GM18858 (cell line): ENCODE data around the gene DPF3.

Experiments
- ATAC-seq: cut with Tn5 transposase; IDR thresholded peaks from one replicate; pipeline ENCODE4 v1.9.1; 2021; ENCODE audit not compliant: unreplicated experiment

DPF3 gene

GRCh38 chr14:72688990-72689671, 204.8 kb downstream of the DPF3 start:
- no peak for ATAC-seq

DNA sequence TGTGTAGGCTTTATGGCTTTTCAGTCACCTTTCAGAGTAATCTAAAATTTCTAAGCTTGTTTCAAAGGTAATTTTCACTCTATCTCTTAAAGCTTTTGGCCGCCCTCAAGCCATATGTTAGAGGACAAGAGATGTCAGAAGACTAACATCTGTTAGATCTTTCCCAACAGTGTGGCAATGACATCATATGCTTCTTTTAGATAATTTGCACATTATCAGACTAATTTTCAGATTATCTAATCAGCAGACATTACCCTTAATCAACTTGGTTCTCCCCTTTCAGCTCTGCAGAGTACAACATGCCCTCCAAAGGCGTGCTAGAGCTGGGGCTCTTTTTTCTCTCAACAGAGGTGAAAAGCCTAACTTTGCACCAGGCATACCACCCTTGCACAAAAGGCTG, 207.1 kb downstream of the DPF3 start:
- ATAC-seq, result no peak

DNA sequence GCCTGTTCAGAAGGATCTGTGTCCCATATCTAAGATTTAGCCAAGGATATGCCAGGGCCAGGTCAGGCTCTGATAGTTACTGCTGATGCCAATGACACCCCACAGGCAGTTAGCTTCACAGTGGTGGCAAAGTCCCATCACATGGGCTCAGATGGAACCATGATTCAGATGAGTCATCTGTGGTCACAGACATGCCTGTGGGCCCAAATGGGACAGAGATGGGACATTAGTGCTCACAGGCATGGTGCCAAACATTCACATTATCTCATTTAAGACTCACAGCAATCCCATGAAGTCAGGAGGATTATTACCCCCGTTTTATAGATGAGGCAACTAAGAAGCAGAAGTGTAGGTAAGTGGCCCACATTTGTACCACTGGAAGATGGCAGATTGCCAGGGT, 207.8 kb downstream of the DPF3 start:
- ATAC-seq, result no peak

DNA sequence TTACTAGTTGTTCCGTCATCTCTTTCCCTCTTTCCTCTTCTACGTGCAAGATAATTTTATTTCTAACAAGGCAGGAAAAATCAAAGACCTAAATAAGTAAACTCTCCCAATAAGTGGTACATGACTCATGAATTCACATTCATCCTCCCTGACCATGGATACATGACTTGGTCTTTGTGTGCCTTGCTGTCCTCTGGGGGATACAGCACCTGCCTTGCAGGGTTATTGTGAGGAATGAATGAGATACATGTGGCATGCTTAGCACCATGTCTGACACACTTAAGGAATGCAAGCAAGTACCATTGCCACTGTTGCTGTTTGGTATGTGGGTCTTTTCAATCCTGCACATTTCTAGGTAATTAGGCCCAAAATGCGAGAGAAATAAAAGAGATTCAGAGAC, 208.4 kb downstream of the DPF3 start:
- ATAC-seq, result no peak

- no peak for ATAC-seq
These were observed 210.1 kb downstream of the DPF3 start for GRCh38 chr14:72683787-72684186.

DNA sequence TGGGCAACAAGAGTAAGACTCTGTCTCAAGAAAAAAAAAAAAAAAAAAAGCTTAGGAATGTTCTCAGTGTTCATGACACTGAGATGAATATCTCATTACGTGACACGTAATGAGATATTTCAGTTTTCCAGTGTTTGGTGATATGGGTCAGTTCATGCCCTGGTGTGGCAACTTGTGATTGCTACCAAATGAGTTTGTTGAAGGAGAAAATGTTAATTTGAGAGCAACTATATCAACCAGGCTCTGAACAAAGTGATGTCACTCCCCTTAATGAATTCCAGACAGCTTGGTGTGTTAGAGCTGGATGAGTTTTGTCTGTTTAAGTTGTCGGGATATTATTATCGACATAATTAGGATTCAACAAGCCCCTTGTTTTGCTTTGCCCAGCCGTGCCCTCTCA, 211.7 kb downstream of the DPF3 start:
- ATAC-seq, result no peak

- ATAC-seq, result no peak
These were observed 212.9 kb downstream of the DPF3 start for GRCh38 chr14:72680853-72681640.

DNA sequence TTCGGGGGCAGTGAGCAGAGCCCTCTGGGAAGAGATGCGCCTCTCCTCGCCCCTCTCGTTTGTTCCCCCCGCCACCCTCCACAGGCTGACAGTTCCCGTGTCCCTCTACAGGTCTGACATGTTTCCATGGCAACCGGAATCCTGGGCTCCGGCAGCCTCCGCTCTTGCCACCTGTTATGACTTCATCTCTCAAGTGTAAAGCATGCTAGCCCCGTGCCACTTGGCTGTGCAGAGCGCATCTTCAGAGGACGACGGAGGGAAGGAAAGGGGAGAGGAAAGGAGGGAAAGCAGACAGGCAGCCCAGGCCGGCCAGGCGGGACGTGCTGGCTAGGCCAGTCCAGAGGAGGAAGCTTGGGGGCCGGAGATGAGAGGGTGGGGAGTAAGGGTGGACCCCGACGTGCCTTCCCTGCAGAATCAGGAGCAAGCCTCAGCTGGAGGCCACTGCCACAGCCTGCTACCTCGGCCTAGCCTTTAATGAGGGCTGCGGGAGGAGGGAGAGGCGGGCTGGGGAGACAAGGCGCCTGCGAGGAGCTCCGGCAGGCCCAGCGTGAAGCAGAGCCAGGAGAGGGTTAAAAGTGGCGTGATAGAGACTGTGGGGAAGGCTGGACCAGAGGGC, 214.3 kb downstream of the DPF3 start:
- ATAC-seq, result no peak

DNA sequence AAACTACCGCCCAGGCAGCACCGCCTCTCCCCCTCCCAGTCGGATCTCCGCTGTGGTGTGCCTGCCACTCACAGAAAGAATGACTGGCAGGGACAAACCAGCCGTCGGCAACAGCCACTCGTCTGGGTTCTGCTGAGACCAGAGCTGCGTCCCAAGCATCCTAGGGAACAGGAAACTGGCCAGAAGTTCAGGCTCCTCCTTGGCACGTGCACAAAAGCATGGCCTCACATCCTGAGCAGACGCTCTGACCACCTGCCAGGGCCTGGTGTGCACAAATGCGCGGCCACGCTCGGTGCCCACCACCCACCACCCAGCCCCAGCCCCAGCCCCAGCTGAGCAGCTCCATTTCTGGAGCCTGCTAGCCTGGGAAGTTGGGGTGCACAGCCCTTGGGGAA, 214.8 kb downstream of the DPF3 start:
- ATAC-seq, result no peak

GRCh38 chr14:72678356-72678755, 215.5 kb downstream of the DPF3 start:
- ATAC-seq, result no peak

DNA sequence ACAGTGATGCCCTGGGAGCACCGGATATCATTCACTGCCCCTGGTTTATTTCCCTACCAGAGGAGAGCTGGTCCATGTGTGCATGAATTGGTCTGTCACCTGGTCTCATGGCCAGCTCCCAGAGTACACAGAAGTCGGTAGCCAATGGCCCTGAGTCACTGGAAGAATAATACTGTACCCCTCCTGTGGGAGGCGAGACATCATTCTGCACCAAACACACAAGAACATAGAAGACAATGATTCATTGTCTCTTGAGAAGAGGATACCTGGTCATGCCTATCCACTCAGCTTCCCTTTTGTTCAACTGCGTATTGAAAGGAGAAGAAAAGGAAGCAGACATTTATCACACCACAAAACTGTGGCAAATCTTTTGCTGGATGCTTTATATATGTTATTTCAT, 216.2 kb downstream of the DPF3 start:
- no peak for ATAC-seq

DNA sequence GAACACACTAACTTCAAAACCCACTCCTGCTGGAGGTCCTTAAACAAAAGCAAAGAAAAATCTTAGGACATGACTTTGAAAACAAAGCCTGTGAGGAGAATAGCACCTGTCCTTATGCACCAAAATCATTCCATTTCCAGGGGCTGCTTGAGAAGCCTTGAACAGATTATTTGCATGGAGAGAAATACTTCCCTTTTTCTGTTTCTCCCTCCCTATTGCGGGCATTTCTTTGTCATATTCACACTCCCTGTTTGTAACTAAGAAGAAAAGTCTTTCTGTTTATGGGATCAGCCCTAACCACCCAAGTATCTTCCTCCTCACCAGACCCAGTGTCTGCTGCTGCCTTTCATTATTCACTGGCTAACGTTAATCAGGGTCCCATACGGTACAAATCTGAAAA, 218.8 kb downstream of the DPF3 start:
- ATAC-seq, result no peak

DNA sequence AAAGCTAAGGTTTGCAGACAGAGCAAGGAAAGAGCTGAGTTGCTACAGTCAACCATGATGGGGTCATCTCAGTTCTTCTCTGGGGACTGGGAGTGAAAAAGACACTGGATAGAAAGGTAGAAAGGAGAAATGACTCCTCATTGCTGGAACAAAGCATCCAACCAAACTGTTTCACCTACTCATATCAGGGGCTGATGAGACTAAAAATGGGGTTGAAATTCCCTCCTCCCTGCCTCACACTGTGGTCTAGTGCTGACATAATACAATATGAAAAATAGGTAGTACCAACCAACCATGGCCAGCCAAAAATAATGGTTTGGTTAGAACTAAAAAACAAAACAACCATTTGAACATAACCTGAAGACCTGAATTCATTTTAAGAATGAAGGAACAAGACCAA, 220.7 kb downstream of the DPF3 start:
- no peak for ATAC-seq

GRCh38 chr14:72666610-72667009, 227.3 kb downstream of the DPF3 start:
- no peak for ATAC-seq

- ATAC-seq, result no peak
These were observed 228.6 kb downstream of the DPF3 start for GRCh38 chr14:72665259-72665658.

DNA sequence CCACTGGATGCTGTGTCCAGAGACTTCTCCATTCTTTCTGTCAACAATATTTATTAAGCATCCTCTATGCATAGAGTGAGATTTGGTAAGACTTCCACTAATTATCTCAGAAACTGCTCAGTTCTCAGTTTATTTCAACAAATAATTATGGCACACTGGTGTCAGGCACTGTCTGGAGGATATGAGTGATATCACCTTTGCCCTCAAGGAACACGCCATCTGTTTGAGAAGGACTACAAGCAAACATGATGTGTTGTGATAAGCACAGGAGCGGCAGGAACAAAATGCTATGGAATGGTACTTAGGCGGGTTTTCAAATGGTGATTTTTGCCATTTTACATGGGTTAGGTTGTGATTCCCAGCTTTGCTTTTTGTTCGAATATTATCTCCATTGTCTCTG, 229.2 kb downstream of the DPF3 start:
- no peak for ATAC-seq

DNA sequence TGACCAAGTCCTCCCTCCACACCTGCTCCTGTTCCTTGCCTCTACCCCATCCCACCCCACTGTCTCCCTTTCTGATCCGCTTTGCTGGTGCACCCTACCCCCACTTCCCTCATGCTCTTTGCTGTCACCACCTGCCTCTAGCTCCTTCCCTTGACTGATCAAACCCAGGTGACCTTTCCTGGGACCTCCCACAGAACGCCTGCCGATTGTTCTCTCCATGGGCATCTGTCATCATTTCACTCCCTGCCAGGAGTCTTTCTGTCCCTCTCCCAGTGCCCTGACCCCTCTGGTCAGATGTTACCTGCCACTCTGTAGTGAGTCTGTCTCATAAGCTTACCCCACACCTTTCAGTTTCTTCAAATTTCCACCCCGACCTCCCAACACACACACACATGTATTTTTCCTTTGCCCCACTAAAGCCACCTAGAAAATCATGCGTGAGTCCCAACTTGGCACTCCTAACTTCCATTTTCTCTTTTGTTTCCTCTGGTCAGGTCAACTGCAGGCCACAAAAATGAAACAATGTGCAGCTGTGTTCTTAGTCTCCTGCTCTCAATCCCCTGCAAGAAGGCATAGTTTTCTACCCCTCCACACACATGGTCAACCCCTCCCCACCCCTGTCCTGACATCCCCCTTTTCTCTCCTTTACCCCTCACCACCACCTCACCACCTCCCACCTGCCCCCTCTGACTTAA, 229.8 kb downstream of the DPF3 start:
- ATAC-seq, result no peak

DNA sequence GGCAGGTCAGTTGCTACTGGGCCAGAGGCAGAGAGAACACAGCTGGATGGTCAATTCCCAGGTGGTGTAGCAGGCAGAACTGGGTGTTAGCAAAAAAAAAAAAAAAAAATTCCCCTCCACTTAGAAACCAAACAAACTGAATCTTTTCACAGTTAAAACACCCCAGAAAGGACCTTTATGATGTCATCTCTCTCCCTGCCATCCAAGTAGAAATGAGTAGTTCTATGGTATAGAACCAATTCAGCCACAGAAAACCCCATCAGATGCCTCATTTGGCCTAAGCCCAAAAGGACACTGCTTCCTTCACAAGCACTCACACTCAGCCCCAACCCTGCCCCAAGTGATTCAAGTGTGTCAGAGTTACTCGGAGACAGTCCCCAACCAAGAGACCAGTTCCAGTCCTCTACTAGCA, 230.8 kb downstream of the DPF3 start:
- no peak for ATAC-seq

- no peak for ATAC-seq
These were observed 231.7 kb downstream of the DPF3 start for GRCh38 chr14:72662214-72662613.

DNA sequence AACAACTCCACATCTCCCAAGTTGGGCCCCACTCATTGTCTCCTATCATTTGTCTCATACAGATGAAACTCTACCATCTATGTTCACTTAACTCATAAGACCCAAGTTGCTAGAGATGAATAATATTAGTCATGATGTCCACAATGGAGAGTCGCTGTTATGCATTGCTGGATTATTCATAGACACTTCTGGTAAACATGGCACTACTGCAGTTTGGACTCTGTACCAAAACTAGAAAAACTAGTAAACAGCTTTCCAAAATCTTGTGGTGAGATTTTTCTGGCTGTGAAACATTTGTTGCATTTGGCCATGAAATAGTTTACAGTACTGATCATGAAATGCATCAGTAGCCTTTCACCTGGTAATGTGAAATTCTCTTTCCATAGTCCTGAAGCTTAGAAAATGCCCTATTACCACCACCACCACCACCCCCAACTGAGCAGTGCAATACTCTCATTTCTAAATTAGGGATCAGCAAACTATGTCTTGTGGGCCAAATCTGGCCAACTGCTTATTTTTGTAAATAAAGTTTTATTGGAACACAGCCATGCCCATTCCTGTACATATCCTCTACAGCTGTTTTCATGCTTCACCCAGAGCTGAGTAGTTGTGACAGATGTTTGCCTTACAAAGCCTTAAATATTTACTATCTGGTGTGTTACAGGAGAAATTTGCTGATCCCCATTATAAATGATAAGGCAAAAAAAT, 236.5 kb downstream of the DPF3 start:
- no peak for ATAC-seq

DNA sequence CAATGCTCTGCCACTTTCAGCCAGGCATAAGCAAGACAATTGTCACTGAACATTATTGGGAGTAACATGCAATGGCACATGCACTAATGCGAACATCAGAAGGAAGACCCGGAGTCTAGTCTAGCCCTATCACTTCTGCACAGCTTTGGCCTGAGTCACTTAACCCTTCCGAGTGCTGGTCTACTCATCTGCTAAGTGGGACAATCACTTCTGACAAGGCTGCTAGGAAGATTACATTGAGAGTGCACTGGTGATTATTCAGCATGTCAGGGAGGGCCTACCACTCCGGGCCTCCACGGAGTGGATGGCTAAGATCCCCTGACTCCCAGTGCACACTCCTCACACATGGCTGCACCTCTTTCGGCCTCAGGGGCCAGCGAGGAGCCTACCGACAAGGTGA, 240.9 kb downstream of the DPF3 start:
- ATAC-seq, result no peak
